K562 treated with DMSO at 1 percent for 4 hours (cell line): Measurements from ENCODE around the gene TRPC4. TPM values are rescaled to one million over a fixed set of nuclear protein-coding genes. Genes with fewer than 3 reads are reported as not detected.

Experiments
- total RNA-seq: library from RNA; unstranded; fragments of 300-600 nt; gene quantifications from 2 replicates; pipeline ENCODE4 v1.2.3, GENCODE V29; 2022; ENCODE audit not compliant: insufficient read depth

Gene TRPC4
- total RNA-seq = not detected in 2 replicates

GRCh38 chr13:37869756-37870488, at the start of gene TRPC4:
Gene TRPC4 (minus strand): TSS chr13:37869772. CDS start chr13:37783333, 86,439 bp downstream.

GRCh38 chr13:37598597-37598996, 271.0 kb downstream of the TRPC4 start, which contains the start of gene POSTN:
Gene POSTN (minus strand): TSS chr13:37598768. CDS start chr13:37598726, 42 bp downstream.

